OCI-LY7 (cell line): ENCODE data around the gene CDH23. TPM values are rescaled to one million over a fixed set of nuclear protein-coding genes. Genes with fewer than 3 reads are reported as not detected.

Source experiments
- BruUV-seq: library from RNA; stranded (reverse); fragments of 400-500 nt; replicated peaks from 2 replicates; lab custom pipeline; 2021; lab: Mats Ljungman, UMichigan
- CTCF ChIA-PET: fragments of 300-600 bp; sonication (Branson Sonifier 250); formaldehyde crosslinking; loops from one replicate; lab custom pipeline; 2022; ENCODE audit warnings: antibody characterized with exemption; ENCODE audit not compliant: unreplicated experiment; lab: Charles Lee
- POLR2A ChIA-PET: fragments of 300-600 bp; sonication (Branson Sonifier 250); formaldehyde crosslinking; loops from one replicate; lab custom pipeline; 2022; ENCODE audit warnings: antibody characterized with exemption; lab: Charles Lee
- DNase-seq: peaks from one replicate; pipeline ENCODE4 v3.0.0-alpha.2; 2015; ENCODE audit warnings: low spot score
- H2AFZ ChIP-seq: fragments of 200-600 bp; sonication (generic), shearing (Covaris generic); 2 replicates; pipeline ENCODE4 v1.6.1; 2014; ENCODE audit warnings: mild to moderate bottlenecking, antibody characterized with exemption, low read length, moderate library complexity
- H3K27ac ChIP-seq: fragments of 200-600 bp; sonication (generic); 2 replicates; pipeline ENCODE4 v1.5.1; 2014; ENCODE audit warnings: mixed run types, low read depth, mild to moderate bottlenecking, moderate library complexity, low read length, inconsistent platforms; ENCODE audit not compliant: poor library complexity, severe bottlenecking
- H3K36me3 ChIP-seq: fragments of 200-600 bp; sonication (generic); 2 replicates; pipeline ENCODE4 v1.6.1; 2014; ENCODE audit warnings: mild to moderate bottlenecking, antibody characterized with exemption, low read length, moderate library complexity, mixed read lengths; ENCODE audit not compliant: insufficient read depth
- H3K4me1 ChIP-seq: fragments of 200-600 bp; sonication (generic); 2 replicates; pipeline ENCODE4 v1.5.1; 2014; ENCODE audit warnings: mild to moderate bottlenecking, low read length; ENCODE audit not compliant: insufficient read depth, poor library complexity, severe bottlenecking
- H3K4me2 ChIP-seq: fragments of 200-600 bp; sonication (generic); 2 replicates; pipeline ENCODE4 v1.6.1; 2014; ENCODE audit warnings: mild to moderate bottlenecking, low read length
- H3K4me3 ChIP-seq: fragments of 200-600 bp; sonication (generic); 2 replicates; pipeline ENCODE4 v1.5.1; 2014; ENCODE audit warnings: mild to moderate bottlenecking, low read depth, low read length; ENCODE audit not compliant: poor library complexity, severe bottlenecking
- H3K79me2 ChIP-seq: fragments of 200-600 bp; sonication (generic); 2 replicates; pipeline ENCODE4 v1.6.1; 2016; ENCODE audit warnings: low read depth, mild to moderate bottlenecking, low read length, moderate library complexity, mixed read lengths; ENCODE audit not compliant: insufficient read depth
- H3K9me2 ChIP-seq: fragments of 200-600 bp; sonication (generic); 2 replicates; pipeline ENCODE4 v1.6.1; 2016; ENCODE audit warnings: mild to moderate bottlenecking, low read length, mixed read lengths; ENCODE audit not compliant: insufficient read depth
- H3K9me3 ChIP-seq: fragments of 200-600 bp; sonication (generic); 2 replicates; pipeline ENCODE4 v1.6.1; 2014; ENCODE audit warnings: mild to moderate bottlenecking, mixed run types, low read length, mixed read lengths
- H4K20me1 ChIP-seq: fragments of 200-600 bp; sonication (generic); 2 replicates; pipeline ENCODE4 v1.6.1; 2014; ENCODE audit warnings: mild to moderate bottlenecking, antibody characterized with exemption, low read length, moderate library complexity, mixed read lengths; ENCODE audit not compliant: insufficient read depth
- CTCF ChIP-seq: fragments of 200-600 bp; sonication (generic); conservative IDR thresholded peaks from 2 replicates; pipeline ENCODE4 v1.5.1; 2014; ENCODE audit warnings: mild to moderate bottlenecking, antibody characterized with exemption, low read length, moderate library complexity, mixed read lengths
- EZH2phosphoT487 ChIP-seq: fragments of 200-600 bp; sonication (generic); IDR thresholded peaks from 2 replicates; pipeline ENCODE4 v1.6.1; 2018; ENCODE audit warnings: low read depth, borderline replicate concordance, mild to moderate bottlenecking, mixed run types, antibody characterized with exemption, low read length, moderate library complexity, mixed read lengths
- intact Hi-C: fragments of 100-400 bp; cut with micrococcal nuclease; formaldehyde crosslinking; loops from one replicate; pipeline ENCODE4 v1.10.0; 2022; ENCODE audit not compliant: unreplicated experiment
- total RNA-seq, 2 experiments: library from RNA; depleted of rRNA in 1 of 2; stranded (reverse); fragments of >200 nt in 1 of 2; shearing (Covaris generic) in 1 of 2; gene quantifications; 2 replicates each; pipeline ENCODE4 v1.2.3, GENCODE V29; 2014 to 2022

CDH23 gene
- total RNA-seq, 2 experiments from 2014 or later, result 0.92 to 9.9 TPM

- Histone ChIP-seq H3K79me2 (no peaks in the 10 kb centered on the region), H3K4me2 (peak overlapping the region; percentile 69), H3K27ac (peak overlapping the region; percentile 56), H3K9me3 (0 out of 2 replicates have a peak, but pooled peaks cover 3% of the 10 kb centered on the region), H4K20me1 (no peaks in the 10 kb centered on the region), H3K4me1 (peaks cover 46% of the 10 kb centered on the region), H3K4me3 (no peak overlapping the region), H2AFZ (no peak overlapping the region), H3K36me3 (no peaks in the 10 kb centered on the region), H3K9me2 (no peaks in the 10 kb centered on the region)
- intact Hi-C loops, result loop anchor here (1.0 to 5.0 kb wide), 4 partner anchors 33 to 381 kb away; no protein-coding TSS in a partner anchor
- TF ChIP-seq EZH2phosphoT487, result no peak
- no peak for TF ChIP-seq CTCF
- ChIA-PET POLR2A (interaction anchor here (0.5 to 1.6 kb wide), 4 partner anchors 12 to 319 kb away, joined by 3 to 4 read pairs (median 3); no protein-coding TSS in a partner anchor), CTCF (interaction anchor here (1.0 to 1.5 kb wide), 4 partner anchors 11 to 78 kb away, joined by 3 to 4 read pairs (median 3); partner anchors contain the start of gene VSIR)
- no peak for DNase-seq
- BruUV-seq, result no TSS peak
These were observed 299.1 kb downstream of the CDH23 start for GRCh38 chr10:71695502-71696476.

GRCh38 chr10:71696628-71697326 lies 300.1 kb downstream of the CDH23 start:
- no TSS peak for BruUV-seq
- H3K79me2 ChIP-seq, result no peaks in the 10 kb centered on the region
- H4K20me1 ChIP-seq, result no peaks in the 10 kb centered on the region
- ChIA-PET POLR2A (interaction anchor here (0.6 to 1.6 kb wide), 3 partner anchors 13 to 320 kb away, joined by 3 to 4 read pairs (median 3); no protein-coding TSS in a partner anchor), CTCF (interaction anchor here (0.6 to 1.9 kb wide), 5 partner anchors 11 to 22 kb away, joined by 3 to 6 read pairs (median 3); no protein-coding TSS in a partner anchor)
- no peak overlapping the region for H2AFZ ChIP-seq
- DNase-seq, result peak; percentile 77
- no peaks in the 10 kb centered on the region for H3K9me2 ChIP-seq
- no peaks in the 10 kb centered on the region for H3K9me3 ChIP-seq
- no peak overlapping the region for H3K4me2 ChIP-seq
- TF ChIP-seq EZH2phosphoT487, result no peak
- peak; percentile 99 for TF ChIP-seq CTCF
- H3K36me3 ChIP-seq, result no peaks in the 10 kb centered on the region
- H3K4me1 ChIP-seq, result peaks cover 46% of the 10 kb centered on the region
- intact Hi-C loops, result loop anchor here (1.0 to 5.0 kb wide), 3 partner anchors 34 to 382 kb away; no protein-coding TSS in a partner anchor
- H3K4me3 ChIP-seq, result no peak overlapping the region
- no peak overlapping the region for H3K27ac ChIP-seq
